K562 (cell line): ENCODE results near the gene C6orf62. TPM values are rescaled to one million over a fixed set of nuclear protein-coding genes. Genes with fewer than 3 reads are reported as not detected.

Experiments
- DDX20 ChIP-seq: fragments of 450-650 bp; IDR thresholded peaks from 2 replicates; pipeline ENCODE4 v1.6.1; 2016; ENCODE audit warnings: missing genetic modification characterization, low read depth, mild to moderate bottlenecking, missing compliant biosample characterization, moderate library complexity
- DNMT1 ChIP-seq: fragments of 450-650 bp; IDR thresholded peaks from 2 replicates; pipeline ENCODE4 v1.6.1; 2016; ENCODE audit warnings: antibody characterized with exemption, mild to moderate bottlenecking
- HNRNPH1 ChIP-seq: fragments of 200-400 bp; formaldehyde crosslinking; optimal IDR thresholded peaks from 2 replicates; pipeline ENCODE3; 2017; ENCODE audit warnings: low read depth, mild to moderate bottlenecking, low read length, moderate library complexity
- ILK ChIP-seq: fragments of 450-650 bp; IDR thresholded peaks from 2 replicates; pipeline ENCODE4 v1.6.1; 2016; ENCODE audit warnings: missing genetic modification characterization, low read depth, mild to moderate bottlenecking, missing compliant biosample characterization, moderate library complexity, borderline replicate concordance
- NR2C2 ChIP-seq, 2 experiments: fragments of 200-800 bp in 1 of 2; sonication (Bioruptor generic) in 1 of 2; sonication (generic) in 1 of 2; formaldehyde crosslinking in 1 of 2; IDR thresholded peaks; 2 replicates each; pipeline versions ENCODE4 v1.6.1 to v1.8.0; 2016 to 2022; ENCODE audit warnings: mild to moderate bottlenecking in 1 of 2, missing compliant biosample characterization in 1 of 2, missing genetic modification characterization in 1 of 2, missing genetic modification reagents in 1 of 2
- PPARD ChIP-seq: fragments of 250-450 bp; sonication (Bioruptor Pico); IDR thresholded peaks from 2 replicates; pipeline ENCODE4 v1.8.0; 2022; ENCODE audit warnings: inconsistent platforms, mild to moderate bottlenecking, moderate library complexity
- RBM17 ChIP-seq: fragments of 200-400 bp; formaldehyde crosslinking; IDR thresholded peaks from 2 replicates; pipeline ENCODE4 v1.6.1; 2017; ENCODE audit warnings: low read depth, mild to moderate bottlenecking, low read length, borderline replicate concordance
- SIX5 ChIP-seq, 2 experiments: IDR thresholded peaks; 2 replicates each; pipeline ENCODE4 v1.6.1; 2011; ENCODE audit warnings: low read length in 2 of 2, borderline replicate concordance in 1 of 2, low read depth in 1 of 2, mild to moderate bottlenecking in 1 of 2, moderate library complexity in 1 of 2; ENCODE audit not compliant: insufficient read depth in 1 of 2
- TCF7 ChIP-seq: sonication (generic); IDR thresholded peaks from 2 replicates; pipeline ENCODE4 v1.6.1; 2016; ENCODE audit warnings: antibody characterized with exemption, borderline replicate concordance
- XRCC4 ChIP-seq: IDR thresholded peaks from one replicate; pipeline ENCODE4 v1.6.1; 2011; ENCODE audit not compliant: insufficient read depth, insufficient read length; ENCODE audit errors: extremely low read depth
- ZKSCAN3 ChIP-seq: fragments of 250-450 bp; sonication (Bioruptor Pico); IDR thresholded peaks from 2 replicates; pipeline ENCODE4 v1.4.0; 2020
- ZNF143 ChIP-seq: sonication (generic); formaldehyde crosslinking; IDR thresholded peaks from 2 replicates; pipeline ENCODE4 v1.9.0; 2022; ENCODE audit warnings: mild to moderate bottlenecking, missing genetic modification reagents
- ZNF561 ChIP-seq: fragments of 450-650 bp; formaldehyde crosslinking; conservative IDR thresholded peaks from 2 replicates; pipeline ENCODE4 v1.4.0; 2020; ENCODE audit warnings: mild to moderate bottlenecking, moderate library complexity
- polyA plus RNA-seq, 8 experiments: library from polyadenylated mRNA; depleted of rRNA in 4 of 8; stranded (reverse) in 5 of 8; unstranded in 3 of 8; fragments of >200 nt; fragmentation: Nextera tagmentation in 2 of 8; fragmentation: Illumina TruSeq in 1 of 8; extraction: Ambion mirVana in 2 of 8; extraction: Trizol in 1 of 8; gene quantifications; 2 replicates each; pipeline versions ENCODE4 v1.2.1 to v1.2.3, GENCODE V29; 2011 to 2014; ENCODE audit warnings: inconsistent platforms in 1 of 8, missing spikeins in 1 of 8
- total RNA-seq, 7 experiments: library from RNA; depleted of rRNA in 6 of 7; stranded (reverse); fragments of >200 nt in 6 of 7; fragmentation: Illumina TruSeq in 2 of 7; extraction: Trizol in 2 of 7; gene quantifications; 2 replicates each; pipeline versions ENCODE4 v1.2.1 to v1.2.3, GENCODE V29; 2011 to 2021; ENCODE audit warnings: low replicate concordance in 1 of 7
- TF ChIP-seq, protein P1 (sequence below): fragments of 250-450 bp; sonication (Bioruptor Pico); IDR thresholded peaks from 2 replicates; pipeline ENCODE4 v1.4.0; 2020; ENCODE audit warnings: borderline replicate concordance
- TF ChIP-seq, protein P2 (sequence below): fragments of 250-450 bp; sonication (Bioruptor Pico); IDR thresholded peaks from 2 replicates; pipeline ENCODE4 v1.8.0; 2021; ENCODE audit warnings: moderate library complexity, mild to moderate bottlenecking, inconsistent platforms
- TF ChIP-seq, protein P3 (sequence below): fragments of 450-650 bp; conservative IDR thresholded peaks from 2 replicates; pipeline ENCODE4 v1.6.1; 2016; ENCODE audit warnings: missing genetic modification characterization, low read depth, mild to moderate bottlenecking, control low read depth, missing compliant biosample characterization
- TF ChIP-seq, protein P4 (sequence below), 2 experiments: IDR thresholded peaks; 2 replicates each; pipeline ENCODE4 v1.6.1; 2012; ENCODE audit warnings: improper control_type of control experiment in 2 of 2, low read depth in 2 of 2, low read length in 2 of 2, borderline replicate concordance in 1 of 2

The C6orf62 gene
- total and polyA plus RNA-seq, 9 of the 15 experiments (the other 6 are each of a cell fraction or from before 2014, with no cell fraction given): 48.5 to 579 (median 111) TPM

DNA sequence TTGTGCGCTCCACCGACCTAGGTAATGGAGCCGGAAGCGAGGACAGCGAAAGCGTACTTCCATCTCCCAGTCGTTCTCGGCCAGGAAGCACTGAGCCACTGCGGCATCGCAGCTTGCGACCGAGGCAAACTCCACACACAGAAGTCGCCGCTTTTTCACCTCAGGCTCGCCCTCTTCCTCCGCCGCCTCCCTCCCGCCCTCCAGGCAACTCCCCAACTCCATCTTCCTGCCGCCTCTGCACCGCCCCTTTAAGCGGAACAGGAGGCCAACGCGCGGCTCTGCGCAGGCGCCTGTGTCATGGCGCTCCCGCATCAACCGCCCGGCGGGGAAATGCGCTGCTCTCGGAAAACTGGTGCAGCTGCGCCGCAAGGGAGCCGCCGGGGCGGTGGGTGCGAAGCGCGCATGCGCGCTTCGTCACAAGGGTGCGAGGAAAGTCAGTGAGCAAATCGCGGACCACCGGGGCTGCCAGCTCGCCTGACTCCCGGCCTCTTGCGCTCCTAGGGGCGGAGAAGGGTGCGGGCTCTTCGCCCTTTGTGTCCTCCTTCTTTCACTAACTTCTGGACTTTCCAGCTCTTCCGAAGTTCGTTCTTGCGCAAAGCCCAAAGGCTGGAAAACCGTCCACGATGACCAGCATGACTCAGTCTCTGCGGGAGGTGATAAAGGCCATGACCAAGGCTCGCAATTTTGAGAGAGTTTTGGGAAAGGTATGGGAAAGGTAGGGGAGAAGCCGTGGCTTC, 52.1 kb downstream of the C6orf62 start, which contains the start of the genes ACOT13 and TDP2 (continued):
- 0 out of 2 replicates have a peak, but pooled peaks have one; percentile 11 for TF ChIP-seq NR2C2 (CRISPR knock-in tag; IDR thresholded peaks at IDR 0.05)
- TF ChIP-seq NR2C2 (tag; IDR thresholded peaks at IDR 0.05): peak; percentile 68; the same call in 1 of the 2 replicates
- no peak for TF ChIP-seq DDX20 (tag)
- TF ChIP-seq ZNF143 (CRISPR knock-in tag): no peak
- TF ChIP-seq SIX5 (IDR thresholded peaks at IDR 0.05; ENCODE audit: borderline replicate concordance in 1 of 2, insufficient read depth in 1 of 2, low read depth in 1 of 2, low read length in 2 of 2): peak; percentile 14 to 35; a peak in 1 of 4 replicates
- no peak for TF ChIP-seq ZKSCAN3 (CRISPR knock-in tag)
- TF ChIP-seq TCF7: peak; percentile 34; the same call in 1 of the 2 replicates
- TF ChIP-seq, protein P1, sequence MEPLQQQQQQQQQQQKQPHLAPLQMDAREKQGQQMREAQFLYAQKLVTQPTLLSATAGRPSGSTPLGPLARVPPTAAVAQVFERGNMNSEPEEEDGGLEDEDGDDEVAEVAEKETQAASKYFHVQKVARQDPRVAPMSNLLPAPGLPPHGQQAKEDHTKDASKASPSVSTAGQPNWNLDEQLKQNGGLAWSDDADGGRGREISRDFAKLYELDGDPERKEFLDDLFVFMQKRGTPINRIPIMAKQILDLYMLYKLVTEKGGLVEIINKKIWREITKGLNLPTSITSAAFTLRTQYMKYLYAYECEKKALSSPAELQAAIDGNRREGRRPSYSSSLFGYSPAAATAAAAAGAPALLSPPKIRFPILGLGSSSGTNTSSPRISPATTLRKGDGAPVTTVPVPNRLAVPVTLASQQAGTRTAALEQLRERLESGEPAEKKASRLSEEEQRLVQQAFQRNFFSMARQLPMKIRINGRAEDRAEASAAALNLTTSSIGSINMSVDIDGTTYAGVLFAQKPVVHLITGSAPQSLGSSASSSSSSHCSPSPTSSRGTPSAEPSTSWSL (CRISPR knock-in tag): no peak
- TF ChIP-seq, protein P2, sequence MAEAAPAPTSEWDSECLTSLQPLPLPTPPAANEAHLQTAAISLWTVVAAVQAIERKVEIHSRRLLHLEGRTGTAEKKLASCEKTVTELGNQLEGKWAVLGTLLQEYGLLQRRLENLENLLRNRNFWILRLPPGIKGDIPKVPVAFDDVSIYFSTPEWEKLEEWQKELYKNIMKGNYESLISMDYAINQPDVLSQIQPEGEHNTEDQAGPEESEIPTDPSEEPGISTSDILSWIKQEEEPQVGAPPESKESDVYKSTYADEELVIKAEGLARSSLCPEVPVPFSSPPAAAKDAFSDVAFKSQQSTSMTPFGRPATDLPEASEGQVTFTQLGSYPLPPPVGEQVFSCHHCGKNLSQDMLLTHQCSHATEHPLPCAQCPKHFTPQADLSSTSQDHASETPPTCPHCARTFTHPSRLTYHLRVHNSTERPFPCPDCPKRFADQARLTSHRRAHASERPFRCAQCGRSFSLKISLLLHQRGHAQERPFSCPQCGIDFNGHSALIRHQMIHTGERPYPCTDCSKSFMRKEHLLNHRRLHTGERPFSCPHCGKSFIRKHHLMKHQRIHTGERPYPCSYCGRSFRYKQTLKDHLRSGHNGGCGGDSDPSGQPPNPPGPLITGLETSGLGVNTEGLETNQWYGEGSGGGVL (CRISPR knock-in tag): no peak
- TF ChIP-seq DNMT1: 0 out of 2 replicates have a peak, but pooled peaks have one; percentile 9
- no peak for TF ChIP-seq PPARD (CRISPR knock-in tag)
- no peak for TF ChIP-seq ZNF561 (CRISPR knock-in tag)
- TF ChIP-seq HNRNPH1: no peak
- no peak for TF ChIP-seq ILK (tag)
- TF ChIP-seq, protein P3, sequence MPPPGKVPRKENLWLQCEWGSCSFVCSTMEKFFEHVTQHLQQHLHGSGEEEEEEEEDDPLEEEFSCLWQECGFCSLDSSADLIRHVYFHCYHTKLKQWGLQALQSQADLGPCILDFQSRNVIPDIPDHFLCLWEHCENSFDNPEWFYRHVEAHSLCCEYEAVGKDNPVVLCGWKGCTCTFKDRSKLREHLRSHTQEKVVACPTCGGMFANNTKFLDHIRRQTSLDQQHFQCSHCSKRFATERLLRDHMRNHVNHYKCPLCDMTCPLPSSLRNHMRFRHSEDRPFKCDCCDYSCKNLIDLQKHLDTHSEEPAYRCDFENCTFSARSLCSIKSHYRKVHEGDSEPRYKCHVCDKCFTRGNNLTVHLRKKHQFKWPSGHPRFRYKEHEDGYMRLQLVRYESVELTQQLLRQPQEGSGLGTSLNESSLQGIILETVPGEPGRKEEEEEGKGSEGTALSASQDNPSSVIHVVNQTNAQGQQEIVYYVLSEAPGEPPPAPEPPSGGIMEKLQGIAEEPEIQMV: 0 out of 2 replicates have a peak, but pooled peaks have one; percentile 15
- TF ChIP-seq, protein P4, sequence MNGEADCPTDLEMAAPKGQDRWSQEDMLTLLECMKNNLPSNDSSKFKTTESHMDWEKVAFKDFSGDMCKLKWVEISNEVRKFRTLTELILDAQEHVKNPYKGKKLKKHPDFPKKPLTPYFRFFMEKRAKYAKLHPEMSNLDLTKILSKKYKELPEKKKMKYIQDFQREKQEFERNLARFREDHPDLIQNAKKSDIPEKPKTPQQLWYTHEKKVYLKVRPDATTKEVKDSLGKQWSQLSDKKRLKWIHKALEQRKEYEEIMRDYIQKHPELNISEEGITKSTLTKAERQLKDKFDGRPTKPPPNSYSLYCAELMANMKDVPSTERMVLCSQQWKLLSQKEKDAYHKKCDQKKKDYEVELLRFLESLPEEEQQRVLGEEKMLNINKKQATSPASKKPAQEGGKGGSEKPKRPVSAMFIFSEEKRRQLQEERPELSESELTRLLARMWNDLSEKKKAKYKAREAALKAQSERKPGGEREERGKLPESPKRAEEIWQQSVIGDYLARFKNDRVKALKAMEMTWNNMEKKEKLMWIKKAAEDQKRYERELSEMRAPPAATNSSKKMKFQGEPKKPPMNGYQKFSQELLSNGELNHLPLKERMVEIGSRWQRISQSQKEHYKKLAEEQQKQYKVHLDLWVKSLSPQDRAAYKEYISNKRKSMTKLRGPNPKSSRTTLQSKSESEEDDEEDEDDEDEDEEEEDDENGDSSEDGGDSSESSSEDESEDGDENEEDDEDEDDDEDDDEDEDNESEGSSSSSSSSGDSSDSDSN (IDR thresholded peaks at IDR 0.05; ENCODE audit: borderline replicate concordance in 1 of 2, low read depth in 2 of 2, low read length in 2 of 2): peak; percentile 92 to 97; a peak in 3 of 4 replicates
- TF ChIP-seq XRCC4: no peak
- TF ChIP-seq RBM17: no peak
